ENCODE results near the gene CCSAP. TPM values are rescaled to one million over a fixed set of nuclear protein-coding genes. Genes with fewer than 3 reads are reported as not detected.

CCSAP gene
- total RNA-seq (2012; rRNA removed) (3.8 and 9.7 TPM in 2 replicates), polyA plus RNA-seq (2012; rRNA removed) (1.8 and 2.3 TPM in 2 replicates), Bru-seq, nascent RNA (percentile 63 among the genes with signal in this experiment), BruChase-seq, experiment 1, labeled RNA remaining after a 6-hour chase (percentile 65 among the genes with signal in this experiment), BruChase-seq, experiment 2, labeled RNA remaining after a 2-hour chase (percentile 79 among the genes with signal in this experiment)
- 0.31 and 0.35 TPM in 2 replicates for polyA plus RNA-seq (2012; cell fraction: cytosol; rRNA removed)
- 0.41 and 2.7 TPM in 2 replicates for polyA plus RNA-seq (2012; cell fraction: nucleus; rRNA removed; ENCODE audit: low replicate concordance)
- long read RNA-seq, full-length matches to known transcripts = 14 of 17 reads
- long read RNA-seq, partial matches to known transcripts = 1 of 17 reads
- long read RNA-seq, other reads (novel, unspliced or antisense) = 2 of 17 reads

GRCh38 chr1:229342656-229343569 is at the start of gene CCSAP:
Gene CCSAP, minus strand, starts transcription at chr1:229343047. Its CDS starts 582 bp downstream, at chr1:229342465.
- TF ChIP-seq MXI1 (IDR thresholded peaks at IDR 0.05; ENCODE audit: borderline replicate concordance, low read depth, low read length) (0 out of 2 replicates have a peak, but pooled peaks have one; percentile 30), SMC3 (IDR thresholded peaks at IDR 0.05; ENCODE audit: low read depth, low read length) (no peak), RCOR1 (IDR thresholded peaks at IDR 0.05; ENCODE audit: insufficient replicate concordance, low read length) (no peak), MAFK (IDR thresholded peaks at IDR 0.05; ENCODE audit: low read depth, low read length) (no peak), MAZ (IDR thresholded peaks at IDR 0.05; ENCODE audit: borderline replicate concordance, low read depth, low read length) (peak; percentile 55; the same call in 1 of the 2 replicates), BHLHE40 (IDR thresholded peaks at IDR 0.05; ENCODE audit: low read depth, low read length) (no peak), RAD21 (IDR thresholded peaks at IDR 0.05; ENCODE audit: low read length) (no peak), RFX5 (IDR thresholded peaks at IDR 0.05; ENCODE audit: low read depth, low read length) (no peak)
- H3K36me3 ChIP-seq (ENCODE audit: control insufficient read depth, insufficient read depth, low read length) = no peaks in the 10 kb centered on the region
- peak within 1 kb of the TSS; percentile 70 for H2AK9ac ChIP-seq (replicated peaks; ENCODE audit: low read depth, low read length, poor library complexity)
- 0% methylated on average over 47 of the region's 83 CpGs; no CpG with 5 or more reads in 1 of the 2 experiments for WGBS, 2 experiments (ENCODE audit: extremely low coverage in 2 of 2, insufficient read length in 1 of 2)
- H2AK5ac ChIP-seq (ENCODE audit: low read depth, low read length) = no peak within 1 kb of the TSS
- peak within 1 kb of the TSS; percentile 96 for H2AFZ ChIP-seq (replicated peaks; ENCODE audit: low read length, poor library complexity)
- intact Hi-C loops (cut with micrococcal nuclease) (loop anchor here (1.0 to 5.0 kb wide), 2 partner anchors 86 to 97 kb away; no protein-coding TSS in a partner anchor), dilution Hi-C loops (cut with HindIII; ENCODE audit: low sequenced_read_pairs, unreplicated experiment) (no loop called here), in situ Hi-C loops (cut with MboI; ENCODE audit: low sequenced_read_pairs) (no loop called here)
- peak within 1 kb of the TSS; percentile 74 for H3K9ac ChIP-seq (ENCODE audit: low read depth, low read length)
- H3K79me1 ChIP-seq (ENCODE audit: low read depth in 1 of 2, low read length in 2 of 2) = peaks cover 11 to 30% of the 10 kb centered on the region in 2 experiments
- peak within 1 kb of the TSS; percentile 90 for H3K4me2 ChIP-seq (ENCODE audit: low read depth, low read length)
- peaks cover 2% of the 10 kb centered on the region; the same call in 1 of the 2 replicates for H3K4me1 ChIP-seq (ENCODE audit: control insufficient read depth, insufficient read depth, low read length)
- no peak within 1 kb of the TSS; the same call in 1 of the 2 replicates for H4K91ac ChIP-seq (ENCODE audit: insufficient read depth, low read depth, low read length)
- peak within 1 kb of the TSS; percentile 32; the same call in 1 of the 2 replicates for H3K4ac ChIP-seq (ENCODE audit: low read depth, low read length)
- no peak within 1 kb of the TSS for H3K56ac ChIP-seq (ENCODE audit: extremely low read depth, insufficient read depth, low read length)
- POLR2A ChIA-PET (ENCODE audit: unreplicated experiment) = interaction anchor here (0.7 kb wide), 1 partner anchor 69 kb away, joined by 3 read pairs; no protein-coding TSS in a partner anchor
- H3K27ac ChIP-seq (ENCODE audit: insufficient read depth, low read length) = peak within 1 kb of the TSS; percentile 77
- peak within 1 kb of the TSS; percentile 21 to 71; a peak in 2 of 4 replicates for H4K8ac ChIP-seq (ENCODE audit: low read depth in 2 of 2, low read length in 2 of 2)
- no peak within 1 kb of the TSS for H4K5ac ChIP-seq (ENCODE audit: low read depth, low read length)
- H2BK15ac ChIP-seq (ENCODE audit: low read depth, low read length) = no peak within 1 kb of the TSS
- 0 out of 2 replicates have a peak, but pooled peaks cover 2% of the 10 kb centered on the region for H3K9me3 ChIP-seq (ENCODE audit: control insufficient read depth, insufficient read depth, low read length)
- no peaks in the 10 kb centered on the region for H3K9me1 ChIP-seq (ENCODE audit: insufficient read depth, low read length)
- no peaks in the 10 kb centered on the region for H4K20me1 ChIP-seq (ENCODE audit: insufficient read depth, low read length)
- CTCF ChIA-PET = no interaction called here
- BruUV-seq (replicated peaks) = no TSS peak
- ATAC-seq (ENCODE audit: low read depth) = peak; percentile 65
- peak within 1 kb of the TSS; percentile 59 for H2BK5ac ChIP-seq (ENCODE audit: low read depth, low read length, poor library complexity, severe bottlenecking)
- H2BK120ac ChIP-seq (ENCODE audit: low read depth, low read length) = no peak within 1 kb of the TSS
- H3K14ac ChIP-seq (replicated peaks; ENCODE audit: low read depth, low read length) = no peak within 1 kb of the TSS
- H3K23ac ChIP-seq (ENCODE audit: low read depth, low read length) = 0 out of 2 replicates have a peak within 1 kb of the TSS, but pooled peaks have one; percentile 7
- peak within 1 kb of the TSS; percentile 78 for H3K4me3 ChIP-seq (ENCODE audit: insufficient read depth, low read depth, low read length)
- no peak within 1 kb of the TSS for H2BK20ac ChIP-seq (ENCODE audit: low read depth, low read length)
- H3K27me3 ChIP-seq (ENCODE audit: control insufficient read depth, insufficient read depth, low read length) = peaks cover 12% of the 10 kb centered on the region; the same call in 1 of the 2 replicates
- H3K18ac ChIP-seq (ENCODE audit: low read depth, low read length) = no peak within 1 kb of the TSS; the same call in 1 of the 2 replicates
- peak; percentile 38 for DNase-seq

Data from IMR-90 (cell line).